Fibroblast of mammary gland (primary cell): ENCODE data around the gene PRKG1.

Experiments
- DNase-seq: peaks from one replicate; pipeline ENCODE4 v3.0.0-alpha.2; 2010; ENCODE audit warnings: low read depth
- H3K4me3 ChIP-seq: 2 replicates; pipeline ENCODE4 v1.5.1; 2011; ENCODE audit warnings: low read depth, mild to moderate bottlenecking, low read length, moderate library complexity; ENCODE audit not compliant: control insufficient read depth
- CTCF ChIP-seq: conservative IDR thresholded peaks from 2 replicates; pipeline ENCODE4 v1.5.1; 2011; ENCODE audit warnings: low read depth, low read length, inconsistent platforms; ENCODE audit not compliant: control insufficient read depth, insufficient read depth

PRKG1 gene

GRCh38 chr10:51699145-51699474, 624.8 kb downstream of the PRKG1 start:
- peak overlapping the region; percentile 84 for H3K4me3 ChIP-seq
- DNase-seq, result no peak
- no peak for TF ChIP-seq CTCF

GRCh38 chr10:51699475-51700227, 625.4 kb downstream of the PRKG1 start, which contains the start of gene CSTF2T:
Gene CSTF2T, minus strand, starts transcription at chr10:51699595. Its CDS starts 46 bp downstream, at chr10:51699549.
- peak within 1 kb of the TSS; percentile 84 for H3K4me3 ChIP-seq
- no peak for TF ChIP-seq CTCF
- DNase-seq, result peak; percentile 96

DNA sequence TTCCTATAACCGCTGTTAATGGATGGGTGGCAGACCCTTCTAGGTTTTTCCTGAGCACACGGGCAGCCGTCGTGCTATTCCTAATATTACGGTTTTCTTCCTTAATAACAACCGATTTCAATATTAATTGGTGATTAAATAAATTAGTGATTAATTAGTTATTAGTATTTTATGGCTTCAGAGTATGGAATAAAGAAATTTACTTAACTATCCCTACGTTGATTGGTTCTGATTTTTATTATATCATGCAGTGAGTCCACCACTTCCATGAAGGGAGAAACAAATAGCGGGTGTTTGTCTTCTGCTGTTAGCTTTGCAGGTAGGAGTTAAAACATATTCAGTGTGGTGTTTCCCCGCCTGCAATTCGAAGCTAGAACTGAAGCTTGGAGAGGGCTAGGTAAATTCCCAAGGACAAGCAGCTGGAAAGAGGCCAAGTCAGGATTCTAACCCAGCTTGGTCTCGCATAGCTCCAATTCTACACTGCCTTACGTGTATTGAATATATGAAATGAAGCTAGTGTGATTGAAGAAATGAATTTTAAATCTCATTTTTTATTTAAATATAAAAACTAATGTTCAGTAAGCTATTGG, 626.0 kb downstream of the PRKG1 start:
- DNase-seq, result no peak
- no peak for TF ChIP-seq CTCF
- peak overlapping the region; percentile 84 for H3K4me3 ChIP-seq

- no peak overlapping the region for H3K4me3 ChIP-seq
- peak; percentile 43 for DNase-seq
- no peak for TF ChIP-seq CTCF
Observed at GRCh38 chr10:51705774-51706173, 631.5 kb downstream of the PRKG1 start.

DNA sequence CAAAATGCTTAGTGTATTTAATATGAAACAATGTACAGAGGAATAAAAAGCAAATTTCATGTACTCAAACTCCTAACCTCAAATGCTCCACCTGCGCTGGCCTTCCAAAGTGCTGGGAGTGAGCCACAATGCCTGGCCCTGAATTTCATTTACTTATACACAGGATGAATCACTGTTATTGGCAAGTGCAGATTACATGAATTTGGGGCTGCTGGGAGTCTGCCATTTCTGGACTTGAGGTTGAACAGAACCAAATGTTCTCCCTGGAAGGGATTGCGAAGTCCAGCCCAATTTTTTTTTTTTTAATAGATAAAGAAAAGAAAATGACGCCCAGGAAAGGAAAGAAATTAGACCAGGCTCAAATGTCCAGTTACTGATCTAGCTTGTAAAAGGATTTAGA, 631.9 kb downstream of the PRKG1 start:
- peak; percentile 95 for DNase-seq
- no peak overlapping the region for H3K4me3 ChIP-seq
- no peak for TF ChIP-seq CTCF

- no peak overlapping the region for H3K4me3 ChIP-seq
- TF ChIP-seq CTCF, result no peak
- DNase-seq, result no peak
Observed at GRCh38 chr10:51707392-51707791, 633.1 kb downstream of the PRKG1 start.

DNA sequence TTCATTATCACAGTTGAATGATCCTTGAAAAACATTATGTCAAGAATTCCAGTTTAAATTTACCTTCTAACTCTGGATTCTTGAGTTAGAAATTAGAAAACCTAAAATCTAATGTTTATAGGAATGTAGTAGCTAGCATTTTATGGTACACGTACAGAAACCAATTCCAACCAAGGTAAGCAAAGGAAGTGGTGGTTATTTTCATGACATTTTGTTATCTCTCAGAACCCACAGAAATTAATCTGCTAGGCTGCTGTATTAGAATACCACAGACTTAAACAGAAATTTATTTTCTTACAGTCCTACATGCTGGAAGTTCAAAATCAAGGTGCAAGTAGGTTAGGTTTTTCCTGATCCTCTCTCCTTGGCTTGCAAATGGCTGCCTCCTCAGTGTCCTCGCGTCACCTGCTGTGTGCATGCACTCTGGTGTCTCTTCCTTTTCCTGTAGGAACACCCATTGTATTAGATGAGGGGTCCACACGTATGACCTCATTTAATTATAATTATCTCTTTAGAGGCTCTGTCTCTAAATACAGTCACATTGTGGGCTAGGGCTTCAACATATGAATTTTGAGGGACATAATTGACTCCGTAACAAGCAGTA, 633.6 kb downstream of the PRKG1 start:
- no peak overlapping the region for H3K4me3 ChIP-seq
- no peak for DNase-seq
- TF ChIP-seq CTCF, result no peak
